Measurements from ENCODE around the gene EPB41L3.
"Not testable (repeated sequence)": the region's sequence is repeated elsewhere in the genome, so short reads cannot be mapped to it uniquely, and the experiment has no call there.

Gene EPB41L3

GRCh38 chr18:5490753-5491480, 52.9 kb downstream of the EPB41L3 start:
- no peak for DNase-seq

GRCh38 chr18:5488844-5489243, 55.0 kb downstream of the EPB41L3 start:
- no peak for DNase-seq

- DNase-seq = not testable (repeated sequence)
Measured at GRCh38 chr18:5488044-5488443, 55.8 kb downstream of the EPB41L3 start.

GRCh38 chr18:5484526-5484925, 59.3 kb downstream of the EPB41L3 start:
- DNase-seq = no peak

- DNase-seq = no peak
Measured at GRCh38 chr18:5481621-5482020, 62.2 kb downstream of the EPB41L3 start.

GRCh38 chr18:5478261-5478660, 65.5 kb downstream of the EPB41L3 start:
- DNase-seq = no peak

GRCh38 chr18:5476961-5477800, 66.6 kb downstream of the EPB41L3 start:
- DNase-seq = no peak

GRCh38 chr18:5475267-5475666, 68.5 kb downstream of the EPB41L3 start:
- DNase-seq = no peak

- no peak for DNase-seq
Measured at GRCh38 chr18:5469340-5469739, 74.5 kb downstream of the EPB41L3 start.

GRCh38 chr18:5468394-5468793, 75.4 kb downstream of the EPB41L3 start:
- no peak for DNase-seq

- no peak for DNase-seq
Measured at GRCh38 chr18:5467671-5468070, 76.1 kb downstream of the EPB41L3 start.

GRCh38 chr18:5466256-5466655, 77.5 kb downstream of the EPB41L3 start:
- DNase-seq = no peak

- no peak for DNase-seq
Measured at GRCh38 chr18:5464251-5464650, 79.5 kb downstream of the EPB41L3 start.

- DNase-seq = no peak
Measured at GRCh38 chr18:5463831-5464230, 80.0 kb downstream of the EPB41L3 start.

GRCh38 chr18:5463390-5463789, 80.4 kb downstream of the EPB41L3 start:
- no peak for DNase-seq

- DNase-seq = no peak
Measured at GRCh38 chr18:5462227-5462626, 81.6 kb downstream of the EPB41L3 start.

- DNase-seq = no peak
Measured at GRCh38 chr18:5461041-5461440, 82.8 kb downstream of the EPB41L3 start.

- no peak for DNase-seq
Measured at GRCh38 chr18:5457462-5457957, 86.3 kb downstream of the EPB41L3 start.

- peak; percentile 23 for DNase-seq
Measured at GRCh38 chr18:5456577-5457461, 87.0 kb downstream of the EPB41L3 start.

- peak; percentile 12 for DNase-seq
Measured at GRCh38 chr18:5455674-5456073, 88.1 kb downstream of the EPB41L3 start.

GRCh38 chr18:5452943-5453443, 90.8 kb downstream of the EPB41L3 start:
- DNase-seq = no peak

GRCh38 chr18:5451871-5452270, 91.9 kb downstream of the EPB41L3 start:
- no peak for DNase-seq

GRCh38 chr18:5451150-5451549, 92.6 kb downstream of the EPB41L3 start:
- no peak for DNase-seq
